Panc1 (cell line): Measurements from ENCODE around the gene SLC30A7. TPM values are rescaled to one million over a fixed set of nuclear protein-coding genes. Genes with fewer than 3 reads are reported as not detected.
A peak's percentile ranks its signal among the peaks of the same experiment; 100 is the strongest.

ENCODE experiments used
- ATAC-seq: fragments of 200-7000 bp; cut with Tn5 transposase; 2 replicates; pipeline ENCODE4 v1.9.1; 2020; ENCODE audit warnings: mild to moderate bottlenecking, moderate library complexity
- BruUV-seq: library from RNA; stranded (reverse); fragments of 400-500 nt; replicated peaks from 2 replicates; lab custom pipeline; 2021; lab: Mats Ljungman, UMichigan
- CTCF ChIA-PET: fragments of 300-600 bp; sonication (Branson Sonifier 250); formaldehyde crosslinking; loops from one replicate; lab custom pipeline; 2022; ENCODE audit warnings: antibody characterized with exemption; lab: Charles Lee
- POLR2A ChIA-PET: fragments of 300-600 bp; sonication (Branson Sonifier 250); formaldehyde crosslinking; loops from one replicate; lab custom pipeline; 2022; ENCODE audit warnings: antibody characterized with exemption; lab: Charles Lee
- DNase-seq: peaks from one replicate; pipeline ENCODE4 v3.0.0-alpha.2; 2010; ENCODE audit warnings: low read depth, low spot score
- H3K27ac ChIP-seq: 2 replicates; pipeline ENCODE4 v1.5.1; 2011; ENCODE audit warnings: mild to moderate bottlenecking, low read length, inconsistent platforms
- H3K27me3 ChIP-seq: fragments of 200-500 bp; sonication (Bioruptor generic); 2 replicates; pipeline ENCODE4 v1.6.0; 2014; ENCODE audit warnings: low read length, inconsistent platforms; ENCODE audit not compliant: control insufficient read depth, insufficient read depth
- H3K36me3 ChIP-seq: fragments of 200-500 bp; sonication (Bioruptor generic); 2 replicates; pipeline ENCODE4 v1.5.1; 2014; ENCODE audit warnings: inconsistent platforms, mild to moderate bottlenecking, low read length, moderate library complexity; ENCODE audit not compliant: control insufficient read depth, insufficient read depth
- H3K4me1 ChIP-seq: 2 replicates; pipeline ENCODE4 v1.5.1; 2011; ENCODE audit warnings: inconsistent platforms, mild to moderate bottlenecking, low read length, moderate library complexity; ENCODE audit not compliant: control insufficient read depth, insufficient read depth
- H3K4me3 ChIP-seq, 2 experiments: 2 replicates each; pipeline ENCODE4 v1.5.1; 2011 to 2012; ENCODE audit warnings: low read depth in 2 of 2, low read length in 2 of 2, mild to moderate bottlenecking in 2 of 2, inconsistent platforms in 1 of 2, moderate library complexity in 1 of 2
- H3K9me3 ChIP-seq: fragments of 200-500 bp; sonication (Bioruptor generic); 2 replicates; pipeline ENCODE4 v1.5.1; 2014; ENCODE audit warnings: low read depth, mild to moderate bottlenecking, inconsistent platforms, low read length, moderate library complexity; ENCODE audit not compliant: control insufficient read depth, insufficient read depth
- POLR2AphosphoS5 ChIP-seq: IDR thresholded peaks from 2 replicates; pipeline ENCODE4 v1.6.1; 2012; ENCODE audit warnings: mild to moderate bottlenecking, low read depth, low read length, moderate library complexity
- SIN3A ChIP-seq: IDR thresholded peaks from 2 replicates; pipeline ENCODE4 v1.6.1; 2012; ENCODE audit warnings: low read depth, mild to moderate bottlenecking, low read length, moderate library complexity, borderline replicate concordance; ENCODE audit not compliant: insufficient read depth
- TCF7L2 ChIP-seq: IDR thresholded peaks from 2 replicates; pipeline ENCODE4 v1.6.1; 2011; ENCODE audit warnings: mild to moderate bottlenecking, low read depth, low read length, inconsistent platforms
- in situ Hi-C: cut with HindIII; loops from 2 replicates; pipeline ENCODE4 v1.10.0; 2016; ENCODE audit warnings: low sequenced_read_pairs, low pct_unique_long_range_greater_than_20kb
- intact Hi-C: fragments of 100-400 bp; cut with micrococcal nuclease; formaldehyde crosslinking; loops from one replicate; pipeline ENCODE4 v1.10.0; 2022; ENCODE audit not compliant: unreplicated experiment
- total RNA-seq: library from RNA; stranded (reverse); gene quantifications from one replicate; pipeline ENCODE4 v1.2.1, GENCODE V29; 2021; ENCODE audit not compliant: unreplicated experiment
- TF ChIP-seq, protein P1 (sequence below), 2 experiments: IDR thresholded peaks; 2 replicates each; pipeline ENCODE4 v1.6.1; 2011 to 2012; ENCODE audit warnings: low read depth in 2 of 2, control low read depth in 1 of 2, low read length in 1 of 2, mild to moderate bottlenecking in 1 of 2, moderate library complexity in 1 of 2; ENCODE audit not compliant: insufficient read depth in 1 of 2
- TF ChIP-seq, protein P2 (sequence below): fragments of 450-650 bp; IDR thresholded peaks from 2 replicates; pipeline ENCODE4 v1.5.1; 2017; ENCODE audit warnings: mild to moderate bottlenecking

Gene SLC30A7
- total RNA-seq, 1 experiment from 2014 or later: 18.5 TPM

DNA sequence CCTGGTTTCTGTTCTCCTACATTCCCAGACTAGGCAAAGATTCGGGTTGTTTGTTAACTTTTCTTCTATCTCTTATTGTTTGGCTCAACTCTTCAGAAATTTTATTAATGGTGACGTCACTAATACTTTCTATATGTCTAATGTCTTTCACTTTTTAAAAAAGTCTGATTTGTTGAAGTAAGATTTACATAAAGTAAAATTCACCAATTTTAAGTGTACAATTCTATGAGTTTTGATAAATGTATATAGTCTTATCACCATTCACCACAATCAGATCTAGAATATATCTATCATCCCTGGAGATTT, 29.0 kb upstream of the SLC30A7 start:
- H3K4me1 ChIP-seq: no peaks in the 10 kb centered on the region
- H3K9me3 ChIP-seq: no peaks in the 10 kb centered on the region
- H3K27ac ChIP-seq: no peak overlapping the region
- no peak for ATAC-seq
- CTCF ChIA-PET: no interaction called here
- intact Hi-C loops: loop anchor here (5.0 kb wide), 3 partner anchors 260 to 1060 kb away; partner anchors contain the start of gene GPR88
- POLR2A ChIA-PET: no interaction called here
- DNase-seq: no peak
- in situ Hi-C loops: no loop called here
- TF ChIP-seq SIN3A (no peak), TCF7L2 (no peak), POLR2AphosphoS5 (no peak)
- TF ChIP-seq, protein P1, sequence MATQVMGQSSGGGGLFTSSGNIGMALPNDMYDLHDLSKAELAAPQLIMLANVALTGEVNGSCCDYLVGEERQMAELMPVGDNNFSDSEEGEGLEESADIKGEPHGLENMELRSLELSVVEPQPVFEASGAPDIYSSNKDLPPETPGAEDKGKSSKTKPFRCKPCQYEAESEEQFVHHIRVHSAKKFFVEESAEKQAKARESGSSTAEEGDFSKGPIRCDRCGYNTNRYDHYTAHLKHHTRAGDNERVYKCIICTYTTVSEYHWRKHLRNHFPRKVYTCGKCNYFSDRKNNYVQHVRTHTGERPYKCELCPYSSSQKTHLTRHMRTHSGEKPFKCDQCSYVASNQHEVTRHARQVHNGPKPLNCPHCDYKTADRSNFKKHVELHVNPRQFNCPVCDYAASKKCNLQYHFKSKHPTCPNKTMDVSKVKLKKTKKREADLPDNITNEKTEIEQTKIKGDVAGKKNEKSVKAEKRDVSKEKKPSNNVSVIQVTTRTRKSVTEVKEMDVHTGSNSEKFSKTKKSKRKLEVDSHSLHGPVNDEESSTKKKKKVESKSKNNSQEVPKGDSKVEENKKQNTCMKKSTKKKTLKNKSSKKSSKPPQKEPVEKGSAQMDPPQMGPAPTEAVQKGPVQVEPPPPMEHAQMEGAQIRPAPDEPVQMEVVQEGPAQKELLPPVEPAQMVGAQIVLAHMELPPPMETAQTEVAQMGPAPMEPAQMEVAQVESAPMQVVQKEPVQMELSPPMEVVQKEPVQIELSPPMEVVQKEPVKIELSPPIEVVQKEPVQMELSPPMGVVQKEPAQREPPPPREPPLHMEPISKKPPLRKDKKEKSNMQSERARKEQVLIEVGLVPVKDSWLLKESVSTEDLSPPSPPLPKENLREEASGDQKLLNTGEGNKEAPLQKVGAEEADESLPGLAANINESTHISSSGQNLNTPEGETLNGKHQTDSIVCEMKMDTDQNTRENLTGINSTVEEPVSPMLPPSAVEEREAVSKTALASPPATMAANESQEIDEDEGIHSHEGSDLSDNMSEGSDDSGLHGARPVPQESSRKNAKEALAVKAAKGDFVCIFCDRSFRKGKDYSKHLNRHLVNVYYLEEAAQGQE (IDR thresholded peaks at IDR 0.05; ENCODE audit: insufficient read depth in 1 of 2, low read depth in 2 of 2, low read length in 1 of 2): no peak
- TF ChIP-seq, protein P2, sequence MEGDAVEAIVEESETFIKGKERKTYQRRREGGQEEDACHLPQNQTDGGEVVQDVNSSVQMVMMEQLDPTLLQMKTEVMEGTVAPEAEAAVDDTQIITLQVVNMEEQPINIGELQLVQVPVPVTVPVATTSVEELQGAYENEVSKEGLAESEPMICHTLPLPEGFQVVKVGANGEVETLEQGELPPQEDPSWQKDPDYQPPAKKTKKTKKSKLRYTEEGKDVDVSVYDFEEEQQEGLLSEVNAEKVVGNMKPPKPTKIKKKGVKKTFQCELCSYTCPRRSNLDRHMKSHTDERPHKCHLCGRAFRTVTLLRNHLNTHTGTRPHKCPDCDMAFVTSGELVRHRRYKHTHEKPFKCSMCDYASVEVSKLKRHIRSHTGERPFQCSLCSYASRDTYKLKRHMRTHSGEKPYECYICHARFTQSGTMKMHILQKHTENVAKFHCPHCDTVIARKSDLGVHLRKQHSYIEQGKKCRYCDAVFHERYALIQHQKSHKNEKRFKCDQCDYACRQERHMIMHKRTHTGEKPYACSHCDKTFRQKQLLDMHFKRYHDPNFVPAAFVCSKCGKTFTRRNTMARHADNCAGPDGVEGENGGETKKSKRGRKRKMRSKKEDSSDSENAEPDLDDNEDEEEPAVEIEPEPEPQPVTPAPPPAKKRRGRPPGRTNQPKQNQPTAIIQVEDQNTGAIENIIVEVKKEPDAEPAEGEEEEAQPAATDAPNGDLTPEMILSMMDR: no peak
- no peaks in the 10 kb centered on the region for H3K27me3 ChIP-seq
- no peaks in the 10 kb centered on the region for H3K36me3 ChIP-seq
- no peak overlapping the region for H3K4me3 ChIP-seq
- BruUV-seq: no TSS peak

DNA sequence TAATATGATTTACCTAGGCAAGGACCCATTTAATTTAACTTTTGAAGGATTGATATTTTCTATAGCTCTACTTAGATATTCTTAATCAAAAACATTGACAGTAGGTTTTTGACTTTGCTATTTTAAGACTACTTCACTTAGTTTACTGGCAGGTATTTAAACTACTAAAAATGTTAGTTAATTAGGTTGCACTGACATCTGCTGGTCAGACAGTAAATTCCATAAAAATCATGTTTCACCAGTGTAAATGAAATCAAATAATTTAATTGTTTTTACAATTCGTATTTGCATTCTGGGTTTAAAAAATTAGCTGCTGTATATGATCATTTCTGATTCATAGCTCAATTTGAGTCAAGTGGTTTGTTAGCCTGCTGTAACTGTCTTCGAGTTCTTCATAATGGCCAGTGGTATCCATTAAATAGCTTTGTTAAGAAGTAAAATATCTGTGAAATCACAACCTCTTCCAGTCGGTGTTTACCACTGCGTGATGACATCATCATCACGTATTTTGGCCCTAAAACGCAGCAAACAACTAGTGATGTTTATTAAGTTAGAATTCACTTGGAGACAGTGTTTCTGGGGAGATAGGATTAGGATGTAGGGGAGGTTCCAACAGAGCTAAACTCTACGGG, 27.4 kb upstream of the SLC30A7 start:
- CTCF ChIA-PET: interaction anchor here (1.0 kb wide), 1 partner anchor 405 kb away, joined by 9 read pairs; no protein-coding TSS in a partner anchor
- in situ Hi-C loops (no loop called here), intact Hi-C loops (loop anchor here (2.0 to 5.0 kb wide), 4 partner anchors 261 to 1061 kb away; partner anchors contain the start of gene GPR88)
- TF ChIP-seq, protein P1 (IDR thresholded peaks at IDR 0.05; ENCODE audit: insufficient read depth in 1 of 2, low read depth in 2 of 2, low read length in 1 of 2): no peak
- TF ChIP-seq SIN3A (no peak), POLR2AphosphoS5 (no peak), TCF7L2 (no peak)
- TF ChIP-seq, protein P2: peak; percentile 53; the same call in 1 of the 2 replicates
- ATAC-seq (no peak), DNase-seq (peak; percentile 17)
- POLR2A ChIA-PET: interaction anchor here (0.6 kb wide), 1 partner anchor 410 kb away, joined by 5 read pairs; no protein-coding TSS in a partner anchor
- no peak overlapping the region for H3K27ac ChIP-seq
- no peaks in the 10 kb centered on the region for H3K4me1 ChIP-seq
- H3K36me3 ChIP-seq: no peaks in the 10 kb centered on the region
- H3K4me3 ChIP-seq: no peak overlapping the region
- H3K9me3 ChIP-seq: no peaks in the 10 kb centered on the region
- no TSS peak for BruUV-seq
- no peaks in the 10 kb centered on the region for H3K27me3 ChIP-seq
